ENCODE measurements around the gene ARG1. TPM values are rescaled to one million over a fixed set of nuclear protein-coding genes. Genes with fewer than 3 reads are reported as not detected.

ARG1 gene
- total RNA-seq, 1 donor from 2014 or later: 4.0 TPM

- no peaks in the 10 kb centered on the region for H3K9me3 ChIP-seq
- intact Hi-C loops (cut with DNase I): no loop called here
- DNase-seq (no peak), ATAC-seq (no peak)
- H3K4me1 ChIP-seq: no peaks in the 10 kb centered on the region
- no peak overlapping the region for H3K27ac ChIP-seq
- H3K4me3 ChIP-seq: no peak overlapping the region
- no peak for TF ChIP-seq CTCF (IDR thresholded peaks at IDR 0.05)
- H3K36me3 ChIP-seq: peaks cover 94% of the 10 kb centered on the region
- no peaks in the 10 kb centered on the region for H3K27me3 ChIP-seq (ENCODE audit: low read depth)
Observed at GRCh38 chr6:131587909-131588308, 14.9 kb downstream of the ARG1 start.

- H3K9me3 ChIP-seq: no peaks in the 10 kb centered on the region
- no peak overlapping the region for H3K27ac ChIP-seq
- H3K36me3 ChIP-seq: peaks cover 94% of the 10 kb centered on the region
- no peaks in the 10 kb centered on the region for H3K4me1 ChIP-seq
- DNase-seq (no peak), ATAC-seq (no peak)
- no peaks in the 10 kb centered on the region for H3K27me3 ChIP-seq (ENCODE audit: low read depth)
- no peak for TF ChIP-seq CTCF (IDR thresholded peaks at IDR 0.05)
- intact Hi-C loops (cut with DNase I): no loop called here
- H3K4me3 ChIP-seq: no peak overlapping the region
Observed at GRCh38 chr6:131588643-131589042, 15.6 kb downstream of the ARG1 start.

GRCh38 chr6:131592935-131593334, 19.9 kb downstream of the ARG1 start:
- Histone ChIP-seq H3K9me3 (no peaks in the 10 kb centered on the region), H3K27ac (no peak overlapping the region), H3K4me1 (no peaks in the 10 kb centered on the region), H3K36me3 (peaks cover 100% of the 10 kb centered on the region), H3K4me3 (no peak overlapping the region), H3K27me3 (ENCODE audit: low read depth) (no peaks in the 10 kb centered on the region)
- DNase-seq (no peak), ATAC-seq (no peak)
- TF ChIP-seq CTCF (IDR thresholded peaks at IDR 0.05): no peak
- intact Hi-C loops (cut with DNase I): no loop called here

GRCh38 chr6:131594074-131594473, 21.0 kb downstream of the ARG1 start:
- Histone ChIP-seq H3K27me3 (ENCODE audit: low read depth) (no peaks in the 10 kb centered on the region), H3K4me3 (no peak overlapping the region), H3K27ac (no peak overlapping the region), H3K9me3 (no peaks in the 10 kb centered on the region), H3K4me1 (no peaks in the 10 kb centered on the region), H3K36me3 (peaks cover 100% of the 10 kb centered on the region)
- intact Hi-C loops (cut with DNase I): no loop called here
- no peak for DNase-seq
- no peak for ATAC-seq
- TF ChIP-seq CTCF (IDR thresholded peaks at IDR 0.05): no peak

GRCh38 chr6:131597446-131597845, 24.4 kb downstream of the ARG1 start:
- Histone ChIP-seq H3K4me1 (no peaks in the 10 kb centered on the region), H3K27ac (no peak overlapping the region), H3K36me3 (peaks cover 100% of the 10 kb centered on the region), H3K27me3 (ENCODE audit: low read depth) (no peaks in the 10 kb centered on the region), H3K4me3 (no peak overlapping the region), H3K9me3 (no peaks in the 10 kb centered on the region)
- intact Hi-C loops (cut with DNase I): no loop called here
- DNase-seq: no peak
- ATAC-seq: no peak
- peak; percentile 21 for TF ChIP-seq CTCF (IDR thresholded peaks at IDR 0.05)

- Histone ChIP-seq H3K36me3 (peaks cover 100% of the 10 kb centered on the region), H3K4me3 (no peak overlapping the region), H3K9me3 (no peaks in the 10 kb centered on the region), H3K27ac (no peak overlapping the region), H3K4me1 (no peaks in the 10 kb centered on the region), H3K27me3 (ENCODE audit: low read depth) (no peaks in the 10 kb centered on the region)
- no peak for TF ChIP-seq CTCF (IDR thresholded peaks at IDR 0.05)
- no peak for ATAC-seq
- intact Hi-C loops (cut with DNase I): no loop called here
- no peak for DNase-seq
Observed at GRCh38 chr6:131600716-131601115, 27.7 kb downstream of the ARG1 start.

All from lower lobe of right lung (tissue), 2 donors.